ENCODE data around the gene SFTA2.

GRCh38 chr6:30883685-30884520, 48.1 kb downstream of the SFTA2 start, which contains the start of gene DDR1:
- TF ChIP-seq POLR2A (IDR thresholded peaks at IDR 0.05): no peak
- no peak for TF ChIP-seq CTCF (IDR thresholded peaks at IDR 0.05)

Measured in uterus (tissue), 2 donors.